GM12875 (cell line): ENCODE results near the gene ABCA13.

Source experiments
- H3K4me3 ChIP-seq: one replicate; pipeline ENCODE4 v1.5.1; 2011; ENCODE audit warnings: low read depth, low read length, control low read depth
- TF ChIP-seq, protein P1 (sequence below): IDR thresholded peaks from 2 replicates; pipeline ENCODE4 v1.5.1; 2011; ENCODE audit warnings: low read depth, mild to moderate bottlenecking, control low read depth, inconsistent platforms, low read length, moderate library complexity, borderline replicate concordance; ENCODE audit not compliant: insufficient read depth

Gene ABCA13

GRCh38 chr7:48207155-48207675 is 36.0 kb downstream of the ABCA13 start:
- H3K4me3 ChIP-seq: no peak overlapping the region
- TF ChIP-seq, protein P1, sequence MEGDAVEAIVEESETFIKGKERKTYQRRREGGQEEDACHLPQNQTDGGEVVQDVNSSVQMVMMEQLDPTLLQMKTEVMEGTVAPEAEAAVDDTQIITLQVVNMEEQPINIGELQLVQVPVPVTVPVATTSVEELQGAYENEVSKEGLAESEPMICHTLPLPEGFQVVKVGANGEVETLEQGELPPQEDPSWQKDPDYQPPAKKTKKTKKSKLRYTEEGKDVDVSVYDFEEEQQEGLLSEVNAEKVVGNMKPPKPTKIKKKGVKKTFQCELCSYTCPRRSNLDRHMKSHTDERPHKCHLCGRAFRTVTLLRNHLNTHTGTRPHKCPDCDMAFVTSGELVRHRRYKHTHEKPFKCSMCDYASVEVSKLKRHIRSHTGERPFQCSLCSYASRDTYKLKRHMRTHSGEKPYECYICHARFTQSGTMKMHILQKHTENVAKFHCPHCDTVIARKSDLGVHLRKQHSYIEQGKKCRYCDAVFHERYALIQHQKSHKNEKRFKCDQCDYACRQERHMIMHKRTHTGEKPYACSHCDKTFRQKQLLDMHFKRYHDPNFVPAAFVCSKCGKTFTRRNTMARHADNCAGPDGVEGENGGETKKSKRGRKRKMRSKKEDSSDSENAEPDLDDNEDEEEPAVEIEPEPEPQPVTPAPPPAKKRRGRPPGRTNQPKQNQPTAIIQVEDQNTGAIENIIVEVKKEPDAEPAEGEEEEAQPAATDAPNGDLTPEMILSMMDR: no peak

GRCh38 chr7:48209004-48209600 is 37.8 kb downstream of the ABCA13 start:
- TF ChIP-seq, protein P1: no peak

DNA sequence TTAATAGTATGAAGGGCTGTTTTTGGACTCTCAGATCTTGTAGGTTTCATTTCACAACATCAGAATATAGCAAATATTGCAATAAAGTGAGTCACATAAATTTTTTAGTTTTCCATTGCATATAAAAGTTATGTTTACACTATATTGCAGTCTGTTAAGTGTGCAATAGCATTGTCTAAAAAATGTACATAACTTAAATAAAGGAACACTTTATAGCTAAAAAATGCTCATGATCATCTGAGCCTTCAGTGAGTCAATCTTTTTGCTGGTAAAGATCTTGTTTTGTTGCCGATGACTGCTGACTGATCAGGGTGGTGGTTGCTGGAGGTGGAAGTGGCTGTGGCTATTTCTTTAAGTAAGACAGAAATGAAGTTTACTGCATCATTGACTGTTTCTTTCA is 42.0 kb downstream of the ABCA13 start:
- H3K4me3 ChIP-seq: no peak overlapping the region
- TF ChIP-seq, protein P1: no peak

More at GRCh38 chr7:48209004-48209600, 37.8 kb downstream of the ABCA13 start:
- H3K4me3 ChIP-seq: no peak overlapping the region

DNA sequence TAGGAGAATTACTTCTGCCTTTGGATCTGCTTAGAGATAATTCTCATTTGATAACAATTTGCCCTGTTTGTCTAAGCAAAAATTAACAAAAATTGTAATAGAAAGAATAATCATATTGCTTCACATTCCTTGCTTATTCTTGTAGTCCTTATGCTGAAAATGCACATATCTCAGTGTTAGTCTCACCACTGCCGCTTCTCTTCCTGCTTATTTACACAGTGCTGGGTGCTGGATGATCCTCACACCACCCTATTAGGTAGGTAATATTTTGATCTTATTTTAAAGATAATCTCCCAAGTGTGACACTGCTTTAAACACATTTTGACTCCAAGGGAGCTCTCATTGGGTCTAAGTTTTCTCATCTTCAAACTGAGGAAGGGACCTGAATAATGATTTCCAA is 46.0 kb downstream of the ABCA13 start:
- TF ChIP-seq, protein P1: no peak

GRCh38 chr7:48217753-48218152 is 46.5 kb downstream of the ABCA13 start:
- no peak overlapping the region for H3K4me3 ChIP-seq
- TF ChIP-seq, protein P1: no peak

More for the DNA sequence above, 46.0 kb downstream of the ABCA13 start:
- no peak overlapping the region for H3K4me3 ChIP-seq

DNA sequence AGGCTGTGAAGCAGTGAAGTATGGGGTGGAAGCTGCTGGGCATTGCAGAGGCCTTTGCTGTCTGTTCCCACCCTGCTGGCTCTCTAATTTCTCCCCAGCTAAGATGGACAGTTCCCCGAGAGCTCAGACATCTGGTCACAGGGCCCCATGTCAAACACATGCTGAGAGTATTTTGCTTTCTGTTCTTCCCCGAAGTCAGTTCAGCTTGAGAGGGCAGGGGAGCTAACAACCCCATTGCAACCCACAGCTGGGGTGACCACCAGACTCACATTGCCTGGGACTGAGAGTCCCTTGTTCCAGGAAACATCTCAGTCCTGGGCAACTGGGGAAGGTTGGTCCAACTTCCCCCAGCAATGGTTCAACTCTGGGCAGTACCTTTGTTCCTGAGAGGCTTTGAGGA is 52.8 kb downstream of the ABCA13 start:
- TF ChIP-seq, protein P1: no peak

GRCh38 chr7:48225101-48225500 is 53.8 kb downstream of the ABCA13 start:
- no peak overlapping the region for H3K4me3 ChIP-seq
- TF ChIP-seq, protein P1: no peak

More for the DNA sequence above, 52.8 kb downstream of the ABCA13 start:
- no peak overlapping the region for H3K4me3 ChIP-seq
